ENCODE measurements around the gene SLC6A3. TPM values are rescaled to one million over a fixed set of nuclear protein-coding genes. Genes with fewer than 3 reads are reported as not detected.

Gene SLC6A3
- total RNA-seq, 2 donors from 2014 or later = 0.18 TPM; not detected in 1

GRCh38 chr5:1387059-1387755 lies 58.0 kb downstream of the SLC6A3 start:
- Mint-ChIP-seq H3K4me1 (peaks cover 4% of the 10 kb centered on the region), H3K27me3 (ENCODE audit: insufficient read depth) (peaks cover 65% of the 10 kb centered on the region), H3K36me3 (ENCODE audit: low read depth) (no peaks in the 10 kb centered on the region)

GRCh38 chr5:1386274-1386717 lies 58.9 kb downstream of the SLC6A3 start:
- Mint-ChIP-seq H3K4me3 (peak overlapping the region; percentile 74), H3K36me3 (ENCODE audit: low read depth) (no peaks in the 10 kb centered on the region), H3K27ac (peak overlapping the region; percentile 88), H3K27me3 (ENCODE audit: insufficient read depth) (peaks cover 71% of the 10 kb centered on the region), H3K9me3 (no peaks in the 10 kb centered on the region), H3K4me1 (peaks cover 4% of the 10 kb centered on the region)
- Histone ChIP-seq H3K27ac (ENCODE audit: low read depth, low read length) (peak overlapping the region; percentile 17), H3K27me3 (ENCODE audit: control insufficient read depth, insufficient read depth, low read length, poor library complexity, severe bottlenecking) (peaks cover 68% of the 10 kb centered on the region), H3K36me3 (ENCODE audit: control insufficient read depth, insufficient read depth, low read length) (no peaks in the 10 kb centered on the region), H3K4me3 (ENCODE audit: low read length) (peak overlapping the region; percentile 79), H3K9ac (ENCODE audit: extremely low read depth, low read length, poor library complexity, severe bottlenecking) (peak overlapping the region; percentile 45), H3K9me3 (ENCODE audit: control insufficient read depth, low read length) (no peaks in the 10 kb centered on the region), H3K4me1 (ENCODE audit: control insufficient read depth, insufficient read depth, low read length) (no peaks in the 10 kb centered on the region)
- no peak for TF ChIP-seq CTCF (conservative IDR thresholded peaks at IDR 0.05)
- peak; percentile 78 for DNase-seq
- WGBS, 2 experiments (ENCODE audit: insufficient coverage in 1 of 2, insufficient read length in 1 of 2) = 9 to 11% methylated on average over 20 to 36 of the region's 36 CpGs

More at GRCh38 chr5:1387059-1387755, 58.0 kb downstream of the SLC6A3 start:
- TF ChIP-seq CTCF (conservative IDR thresholded peaks at IDR 0.05) = no peak
- 86 to 92% methylated on average over 7 to 11 of the region's 11 CpGs for WGBS, 2 experiments (ENCODE audit: insufficient coverage in 1 of 2, insufficient read length in 1 of 2)
- no peak overlapping the region for H3K4me3 ChIP-seq (ENCODE audit: low read length)
- peaks cover 64% of the 10 kb centered on the region for H3K27me3 ChIP-seq (ENCODE audit: control insufficient read depth, insufficient read depth, low read length, poor library complexity, severe bottlenecking)
- H3K9me3 ChIP-seq (ENCODE audit: control insufficient read depth, low read length) = no peaks in the 10 kb centered on the region
- H3K36me3 ChIP-seq (ENCODE audit: control insufficient read depth, insufficient read depth, low read length) = no peaks in the 10 kb centered on the region
- Mint-ChIP-seq H3K4me3 (peak overlapping the region; percentile 74), H3K27ac (no peak overlapping the region), H3K9me3 (no peaks in the 10 kb centered on the region)
- DNase-seq = no peak
- no peak overlapping the region for H3K9ac ChIP-seq (ENCODE audit: extremely low read depth, low read length, poor library complexity, severe bottlenecking)
- H3K4me1 ChIP-seq (ENCODE audit: control insufficient read depth, insufficient read depth, low read length) = no peaks in the 10 kb centered on the region
- no peak overlapping the region for H3K27ac ChIP-seq (ENCODE audit: low read depth, low read length)

DNA sequence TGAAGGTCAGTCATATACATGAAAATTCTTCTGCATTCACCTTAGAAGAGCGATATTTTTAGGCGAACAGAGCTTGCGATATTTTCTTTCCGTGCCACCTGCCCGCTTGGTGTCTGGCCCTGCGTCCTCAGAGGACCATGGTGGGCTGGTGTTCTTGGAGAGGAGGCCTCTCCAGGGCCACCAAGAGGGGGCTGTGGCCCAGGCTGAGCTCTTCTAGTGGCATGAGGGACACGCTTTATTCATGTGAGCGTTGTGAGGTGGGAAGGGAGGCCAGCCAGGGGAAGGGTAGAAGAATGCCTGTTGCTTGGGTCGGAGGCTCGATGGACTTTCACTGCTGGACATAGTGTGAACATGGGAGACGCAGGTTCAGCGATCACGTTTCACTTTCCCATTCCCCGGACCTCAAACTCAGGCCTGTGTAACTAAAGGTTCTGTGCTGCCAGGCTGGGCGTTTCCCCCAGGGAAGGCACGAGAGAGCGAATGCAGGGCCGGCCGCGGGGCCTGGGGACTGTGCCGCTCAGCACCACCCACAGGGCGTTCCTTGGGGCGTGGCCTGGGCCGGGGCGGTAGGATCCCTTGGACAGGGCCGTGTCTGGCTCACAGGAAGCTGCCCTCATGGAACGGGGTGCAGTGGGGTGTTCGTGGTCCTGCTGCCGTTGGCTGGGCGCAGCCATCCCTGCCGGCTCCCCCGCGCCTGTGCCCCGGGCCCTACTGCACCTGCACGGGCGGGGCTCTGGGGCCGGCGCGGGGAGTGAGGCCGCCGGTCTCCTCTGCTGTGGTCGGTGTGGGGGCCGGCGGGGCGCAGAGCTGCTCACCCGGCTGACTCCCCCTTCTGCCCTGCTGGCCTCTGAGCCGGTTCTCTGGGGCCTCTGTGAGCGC lies 59.6 kb downstream of the SLC6A3 start:
- H3K4me3 Mint-ChIP-seq = peak overlapping the region; percentile 74
- no peaks in the 10 kb centered on the region for H3K36me3 Mint-ChIP-seq (ENCODE audit: low read depth)
- no peaks in the 10 kb centered on the region for H3K9me3 Mint-ChIP-seq
- Histone ChIP-seq H3K36me3 (ENCODE audit: control insufficient read depth, insufficient read depth, low read length) (no peaks in the 10 kb centered on the region), H3K9me3 (ENCODE audit: control insufficient read depth, low read length) (no peaks in the 10 kb centered on the region), H3K4me1 (ENCODE audit: control insufficient read depth, insufficient read depth, low read length) (no peaks in the 10 kb centered on the region), H3K27ac (ENCODE audit: low read depth, low read length) (peak overlapping the region; percentile 17), H3K4me3 (ENCODE audit: low read length) (peak overlapping the region; percentile 79), H3K27me3 (ENCODE audit: control insufficient read depth, insufficient read depth, low read length, poor library complexity, severe bottlenecking) (peaks cover 75% of the 10 kb centered on the region), H3K9ac (ENCODE audit: extremely low read depth, low read length, poor library complexity, severe bottlenecking) (peak overlapping the region; percentile 45)
- WGBS, 2 experiments (ENCODE audit: insufficient coverage in 1 of 2, insufficient read length in 1 of 2) = 16 to 24% methylated on average over 26 to 48 of the region's 48 CpGs
- H3K27ac Mint-ChIP-seq = peak overlapping the region; percentile 88
- no peak for TF ChIP-seq CTCF (conservative IDR thresholded peaks at IDR 0.05)
- DNase-seq = peak; percentile 93
- H3K4me1 Mint-ChIP-seq = peaks cover 4% of the 10 kb centered on the region
- peaks cover 76% of the 10 kb centered on the region for H3K27me3 Mint-ChIP-seq (ENCODE audit: insufficient read depth)
